ENCODE data around the gene GARNL3.

The GARNL3 gene

GRCh38 chr9:127356906-127357305 is 92.3 kb downstream of the GARNL3 start:
- DNase-seq: no peak

- DNase-seq: no peak
These were observed 93.5 kb downstream of the GARNL3 start for GRCh38 chr9:127358023-127358535.

GRCh38 chr9:127358770-127359169 is 94.2 kb downstream of the GARNL3 start:
- no peak for DNase-seq

- DNase-seq: no peak
These were observed 95.7 kb downstream of the GARNL3 start for GRCh38 chr9:127360250-127360649.

- no peak for DNase-seq
These were observed 96.3 kb downstream of the GARNL3 start for GRCh38 chr9:127360829-127361228.

GRCh38 chr9:127361561-127361960 is 97.0 kb downstream of the GARNL3 start:
- DNase-seq: no peak

GRCh38 chr9:127362829-127363228 is 98.3 kb downstream of the GARNL3 start:
- DNase-seq: no peak

GRCh38 chr9:127365461-127365860 is 100.9 kb downstream of the GARNL3 start:
- DNase-seq: no peak

- no peak for DNase-seq
These were observed 102.0 kb downstream of the GARNL3 start for GRCh38 chr9:127366594-127366993.

GRCh38 chr9:127368852-127369402 is 104.4 kb downstream of the GARNL3 start:
- no peak for DNase-seq

GRCh38 chr9:127369428-127369827 is 104.9 kb downstream of the GARNL3 start:
- DNase-seq: no peak

- DNase-seq: no peak
These were observed 105.6 kb downstream of the GARNL3 start for GRCh38 chr9:127370147-127370579.

- DNase-seq: no peak
These were observed 106.4 kb downstream of the GARNL3 start for GRCh38 chr9:127370672-127371648.

- no peak for DNase-seq
These were observed 115.9 kb downstream of the GARNL3 start for GRCh38 chr9:127380479-127380878.

- no peak for DNase-seq
These were observed 118.0 kb downstream of the GARNL3 start for GRCh38 chr9:127382541-127382940.

- DNase-seq: no peak
These were observed 119.6 kb downstream of the GARNL3 start for GRCh38 chr9:127384016-127384730.

GRCh38 chr9:127384901-127385300 is 120.3 kb downstream of the GARNL3 start:
- DNase-seq: no peak

GRCh38 chr9:127386249-127386648 is 121.7 kb downstream of the GARNL3 start:
- DNase-seq: no peak

- DNase-seq: no peak
These were observed 122.4 kb downstream of the GARNL3 start for GRCh38 chr9:127386981-127387380.

- DNase-seq: peak; percentile 83
These were observed 123.7 kb downstream of the GARNL3 start for GRCh38 chr9:127388037-127388855.

- DNase-seq: no peak
These were observed 124.3 kb downstream of the GARNL3 start for GRCh38 chr9:127388856-127389238.
